ENCODE data around the gene HSP90AB1.
A peak's percentile ranks its signal among the peaks of the same experiment; 100 is the strongest.

Gene HSP90AB1

GRCh38 chr6:44289726-44290260, 42.9 kb downstream of the HSP90AB1 start:
- no peak for DNase-seq

- DNase-seq: no peak
Observed at GRCh38 chr6:44291841-44292240, 44.9 kb downstream of the HSP90AB1 start.

- DNase-seq: no peak
Observed at GRCh38 chr6:44292661-44293365, 45.9 kb downstream of the HSP90AB1 start.

- DNase-seq: no peak
Observed at GRCh38 chr6:44294832-44295791, 48.2 kb downstream of the HSP90AB1 start.

- peak; percentile 29 to 31 for DNase-seq
Observed at GRCh38 chr6:44297063-44298038, 50.5 kb downstream of the HSP90AB1 start.

GRCh38 chr6:44298055-44298803, 51.3 kb downstream of the HSP90AB1 start:
- no peak for DNase-seq

GRCh38 chr6:44298864-44299263, 52.0 kb downstream of the HSP90AB1 start:
- DNase-seq: no peak

GRCh38 chr6:44300292-44300823, 53.5 kb downstream of the HSP90AB1 start:
- DNase-seq: no peak

- DNase-seq: no peak
Observed at GRCh38 chr6:44301106-44301505, 54.2 kb downstream of the HSP90AB1 start.

- DNase-seq: no peak
Observed at GRCh38 chr6:44301782-44302564, 55.1 kb downstream of the HSP90AB1 start.

GRCh38 chr6:44302856-44303255, 56.0 kb downstream of the HSP90AB1 start:
- DNase-seq: no peak
